C4-2B (cell line): ENCODE results near the gene SETD4.

Experiments
- H3K27ac ChIP-seq: fragments of 450-650 bp; 2 replicates; pipeline ENCODE4 v1.5.1; 2017
- ZFX ChIP-seq: fragments of 450-650 bp; IDR thresholded peaks from 2 replicates; pipeline ENCODE4 v1.6.1; 2017
- TF ChIP-seq, protein P1 (sequence below): fragments of 450-650 bp; conservative IDR thresholded peaks from 2 replicates; pipeline ENCODE4 v1.5.1; 2017; ENCODE audit warnings: mild to moderate bottlenecking

Gene SETD4

DNA sequence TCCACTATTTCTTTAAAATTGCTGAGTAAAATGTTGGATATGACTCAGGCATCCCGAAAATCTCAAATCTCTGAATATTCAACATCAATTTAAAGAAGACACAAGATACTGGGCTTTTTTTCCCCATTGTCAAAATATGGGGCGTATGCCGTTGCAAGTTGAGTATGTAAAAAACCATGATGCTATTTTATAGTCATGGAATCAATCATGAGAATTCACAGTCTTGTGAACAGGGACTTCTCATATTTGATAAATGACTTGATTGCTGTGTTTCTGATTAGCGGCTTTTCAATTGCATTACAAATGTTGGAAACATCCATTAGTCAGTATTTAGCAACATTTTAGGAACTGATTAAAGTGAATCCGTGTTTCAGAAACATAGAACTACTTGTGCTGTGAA is 45.3 kb downstream of the SETD4 start:
- H3K27ac ChIP-seq = no peak overlapping the region
- no peak for TF ChIP-seq ZFX
- TF ChIP-seq, protein P1, sequence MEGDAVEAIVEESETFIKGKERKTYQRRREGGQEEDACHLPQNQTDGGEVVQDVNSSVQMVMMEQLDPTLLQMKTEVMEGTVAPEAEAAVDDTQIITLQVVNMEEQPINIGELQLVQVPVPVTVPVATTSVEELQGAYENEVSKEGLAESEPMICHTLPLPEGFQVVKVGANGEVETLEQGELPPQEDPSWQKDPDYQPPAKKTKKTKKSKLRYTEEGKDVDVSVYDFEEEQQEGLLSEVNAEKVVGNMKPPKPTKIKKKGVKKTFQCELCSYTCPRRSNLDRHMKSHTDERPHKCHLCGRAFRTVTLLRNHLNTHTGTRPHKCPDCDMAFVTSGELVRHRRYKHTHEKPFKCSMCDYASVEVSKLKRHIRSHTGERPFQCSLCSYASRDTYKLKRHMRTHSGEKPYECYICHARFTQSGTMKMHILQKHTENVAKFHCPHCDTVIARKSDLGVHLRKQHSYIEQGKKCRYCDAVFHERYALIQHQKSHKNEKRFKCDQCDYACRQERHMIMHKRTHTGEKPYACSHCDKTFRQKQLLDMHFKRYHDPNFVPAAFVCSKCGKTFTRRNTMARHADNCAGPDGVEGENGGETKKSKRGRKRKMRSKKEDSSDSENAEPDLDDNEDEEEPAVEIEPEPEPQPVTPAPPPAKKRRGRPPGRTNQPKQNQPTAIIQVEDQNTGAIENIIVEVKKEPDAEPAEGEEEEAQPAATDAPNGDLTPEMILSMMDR = no peak

DNA sequence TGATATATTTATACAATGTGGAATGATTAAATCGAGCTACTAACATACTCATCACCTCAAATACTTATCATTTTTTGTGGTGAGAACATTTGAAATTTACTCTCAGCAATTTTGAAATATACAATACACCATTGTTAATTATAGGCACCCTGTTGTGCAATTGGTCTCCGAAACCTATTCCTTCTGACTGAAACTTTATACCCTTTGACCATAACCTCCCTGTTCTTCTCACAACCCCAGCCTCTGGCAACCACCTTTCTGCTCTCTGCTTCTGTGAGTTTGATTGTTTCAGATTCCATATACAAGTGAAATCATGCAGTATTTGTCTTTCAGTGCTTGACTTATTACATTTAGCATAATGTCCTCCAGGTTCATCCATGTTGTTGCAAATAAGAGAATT is 49.5 kb downstream of the SETD4 start:
- TF ChIP-seq ZFX = no peak
- TF ChIP-seq, protein P1 = no peak
- no peak overlapping the region for H3K27ac ChIP-seq

DNA sequence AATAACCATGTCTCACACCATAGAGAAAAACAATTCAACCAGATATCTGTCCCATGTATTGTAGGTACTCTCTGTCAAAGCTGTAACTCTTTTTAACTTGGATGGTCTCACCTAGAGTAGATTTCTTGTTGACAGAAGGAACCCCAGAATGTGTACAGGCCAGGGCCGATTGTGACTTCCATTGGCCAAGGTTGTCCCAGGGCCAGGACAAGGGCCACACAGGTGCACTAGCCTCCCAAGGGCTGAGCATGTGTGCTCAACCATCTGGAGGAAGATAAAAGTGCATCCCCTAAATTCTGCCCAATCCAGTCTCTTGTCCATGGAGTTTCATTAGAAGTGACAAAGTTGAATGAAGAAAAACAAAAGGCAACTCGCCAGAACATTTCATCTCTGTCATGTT is 51.8 kb downstream of the SETD4 start:
- TF ChIP-seq, protein P1 = no peak
- TF ChIP-seq ZFX = no peak
- no peak overlapping the region for H3K27ac ChIP-seq

DNA sequence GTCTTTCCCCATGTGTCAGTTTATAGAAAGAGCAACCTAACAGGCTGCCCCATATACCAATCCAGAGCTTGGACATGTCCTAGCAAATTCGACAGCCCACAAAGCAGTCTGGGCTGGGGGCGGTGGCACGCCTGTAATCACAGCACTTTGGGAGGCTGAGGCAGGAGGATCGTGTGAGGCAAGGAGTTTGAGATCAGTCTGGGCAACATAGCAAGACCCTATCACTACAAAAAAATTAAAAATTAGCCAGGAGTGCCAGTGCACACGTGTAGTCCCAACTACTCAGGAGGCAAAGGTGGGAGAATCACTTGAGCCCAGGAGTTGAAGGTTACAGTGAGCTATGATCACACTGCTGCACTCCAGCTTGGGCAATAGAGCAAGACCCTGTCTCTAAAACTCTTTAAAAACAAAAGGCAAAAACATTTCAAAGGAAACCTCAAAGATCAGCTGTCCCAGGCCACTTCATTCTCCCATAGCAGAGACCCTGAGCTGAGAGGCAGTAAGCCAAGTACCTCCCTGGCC is 54.4 kb downstream of the SETD4 start:
- TF ChIP-seq, protein P1 = no peak
- TF ChIP-seq ZFX = no peak
- no peak overlapping the region for H3K27ac ChIP-seq

DNA sequence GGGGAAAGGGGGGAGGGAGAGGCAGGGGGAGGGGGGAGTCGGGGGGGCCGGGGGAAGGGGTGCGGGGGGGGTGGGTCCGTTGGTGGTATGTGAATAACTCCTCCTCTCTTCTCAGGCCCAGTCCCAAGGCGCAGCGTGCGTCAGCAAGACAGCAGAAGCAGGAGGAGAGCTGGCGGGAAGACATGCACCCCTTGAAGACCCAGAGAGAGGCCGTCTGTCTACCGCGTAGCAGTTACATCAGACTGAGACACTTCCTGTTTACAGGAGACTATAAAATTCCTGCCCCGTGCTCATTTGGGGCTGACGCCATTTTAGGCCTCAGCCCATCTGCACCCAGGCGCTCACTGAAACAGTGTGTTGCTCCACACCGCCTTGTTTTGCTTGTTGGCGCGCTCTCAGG is 55.3 kb downstream of the SETD4 start:
- no peak for TF ChIP-seq ZFX
- TF ChIP-seq, protein P1 = no peak
- H3K27ac ChIP-seq = no peak overlapping the region

DNA sequence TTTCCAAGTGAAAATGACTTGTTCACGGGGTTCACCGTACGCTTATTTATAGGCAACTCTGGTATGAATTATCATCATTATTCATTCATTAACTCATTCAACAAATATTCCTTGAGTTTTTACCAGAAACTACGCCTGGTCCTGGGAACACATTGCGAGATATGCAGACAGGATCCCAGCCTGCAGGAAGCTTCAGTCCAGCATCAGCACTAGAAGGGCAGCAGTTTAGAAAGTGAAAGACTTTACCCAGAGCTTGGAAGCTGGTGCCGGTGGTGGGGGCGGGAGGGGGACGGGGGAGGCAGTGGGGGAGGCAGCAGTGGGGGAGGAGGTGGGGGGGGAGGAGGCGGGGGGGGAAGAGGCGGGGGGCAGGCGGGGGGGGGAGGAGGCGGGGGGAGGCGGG is 55.9 kb downstream of the SETD4 start:
- no peak for TF ChIP-seq ZFX
- TF ChIP-seq, protein P1 = no peak
- no peak overlapping the region for H3K27ac ChIP-seq

DNA sequence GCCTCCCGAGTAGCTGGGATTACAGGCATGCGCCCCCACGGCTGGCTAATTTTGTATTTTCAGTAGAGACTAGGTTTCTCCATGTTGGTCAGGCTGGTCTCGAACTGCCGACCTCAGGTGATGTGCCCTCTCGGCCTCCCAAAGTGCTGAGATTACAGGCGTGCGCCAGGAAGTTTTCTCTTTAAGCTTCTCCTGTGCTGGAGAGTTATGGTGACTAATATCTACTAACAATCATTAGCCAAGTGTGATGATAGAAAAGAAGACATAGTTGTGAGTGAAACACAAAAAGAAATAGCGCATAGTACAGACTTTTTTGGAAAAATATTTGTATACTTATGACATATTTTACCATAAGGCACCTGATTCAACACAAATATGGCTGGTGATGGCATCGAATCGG is 56.5 kb downstream of the SETD4 start:
- H3K27ac ChIP-seq = no peak overlapping the region
- TF ChIP-seq, protein P1 = no peak
- no peak for TF ChIP-seq ZFX
